Heart left ventricle (tissue), 13 donors: Measurements from ENCODE around the gene REM2.

Source experiments
- CTCF ChIP-seq, 12 donors: fragments of 200-600 bp; sonication (generic) in 4 of 12; IDR thresholded peaks; one replicate each; pipeline versions ENCODE4 v1.5.0 to v1.8.0; 2018 to 2022; ENCODE audit warnings: antibody characterized with exemption in 12 of 12, mild to moderate bottlenecking in 5 of 12
- POLR2A ChIP-seq, 2 donors: fragments of 450-650 bp; IDR thresholded peaks; one replicate each; pipeline ENCODE4 v1.6.1; 2017; ENCODE audit warnings: antibody characterized with exemption in 2 of 2, mild to moderate bottlenecking in 2 of 2, moderate library complexity in 2 of 2
- donor health status: ischemic (EF 13 %, LVEDD 7.1; RV severe dilation, severe dysfunction).
- donor health status: DM: no; HTN: yes; CAD: no.
- donor health status: DM: no; HTN: no; CAD: no.
- donor health status: ischemic (EF 25% LVEDD 6.9; RV normal size, moderate dysfunction).
- donor health status: ischemic (EF 25% LVEDD 5.7; RV mildly dilated, moderate dysfunction).
- donor health status: ischemic (EF 35%, LVEDD 5.7; RV mildly dilated, moderate dysfunction).
- donor health status: nonischemic (EF 11% LVEDD 7.7; RV severe dilation, severe dysfunction).
- donor health status: DM: yes; HTN: yes; CAD: no.
- donor health status: PGD.
- donor health status: ischemic (EF 29% LVEDD 5.4; RV normal size, mild dysfunction).
- donor health status: nonischemic (EF 23%, LVEDD 6.1; RV moderate dilation, normal function).

- TF ChIP-seq CTCF (IDR thresholded peaks at IDR 0.05) (no peak), POLR2A (IDR thresholded peaks at IDR 0.05) (no peak)
These were observed 39.7 kb upstream of the REM2 start for GRCh38 chr14:22843123-22843925.
